ENCODE measurements around the gene F12. TPM values are rescaled to one million over a fixed set of nuclear protein-coding genes. Genes with fewer than 3 reads are reported as not detected.

The F12 gene
- total RNA-seq, 1 experiment from 2014 or later: 13.4 TPM

- Histone ChIP-seq H3K4me3 (ENCODE audit: low read depth in 2 of 2, low read length in 2 of 2) (no peak overlapping the region), H3K27me3 (ENCODE audit: control insufficient read depth, insufficient read depth, low read length) (no peaks in the 10 kb centered on the region), H3K4me1 (ENCODE audit: control insufficient read depth, insufficient read depth, low read length) (peaks cover 52% of the 10 kb centered on the region), H3K27ac (ENCODE audit: low read length) (no peak overlapping the region), H3K9me3 (ENCODE audit: control insufficient read depth, insufficient read depth, low read depth, low read length) (no peaks in the 10 kb centered on the region), H3K36me3 (ENCODE audit: control insufficient read depth, insufficient read depth, low read length) (no peaks in the 10 kb centered on the region; the same call in 1 of the 2 replicates)
- BruUV-seq (replicated peaks): no TSS peak
- in situ Hi-C loops (cut with HindIII; ENCODE audit: low pct_unique_long_range_greater_than_20kb, low sequenced_read_pairs) (no loop called here), intact Hi-C loops (cut with micrococcal nuclease; ENCODE audit: unreplicated experiment) (loop anchor here (10.0 kb wide), 1 partner anchor 136 kb away; the partner anchor contains the start of gene MXD3)
- ChIA-PET POLR2A (interaction anchor here (0.6 to 0.7 kb wide), 2 partner anchors 19 to 47 kb away, joined by 3 read pairs; partner anchors contain the start of gene PDLIM7), CTCF (no interaction called here)
- TF ChIP-seq REST (IDR thresholded peaks at IDR 0.05; ENCODE audit: insufficient read depth in 1 of 2, low read depth in 2 of 2, low read length in 1 of 2) (no peak), SIN3A (IDR thresholded peaks at IDR 0.05; ENCODE audit: borderline replicate concordance, insufficient read depth, low read depth, low read length) (no peak), POLR2AphosphoS5 (IDR thresholded peaks at IDR 0.05; ENCODE audit: low read depth, low read length) (no peak), CTCF (IDR thresholded peaks at IDR 0.05) (no peak), TCF7L2 (IDR thresholded peaks at IDR 0.05; ENCODE audit: low read depth, low read length) (no peak)
- ATAC-seq (no peak), DNase-seq (ENCODE audit: low read depth, low spot score) (no peak)
Measured at GRCh38 chr5:177450667-177451424, 41.5 kb upstream of the F12 start.

GRCh38 chr5:177449140-177450061, 40.0 kb upstream of the F12 start:
- no peaks in the 10 kb centered on the region; the same call in 1 of the 2 replicates for H3K36me3 ChIP-seq (ENCODE audit: control insufficient read depth, insufficient read depth, low read length)
- H3K27ac ChIP-seq (ENCODE audit: low read length): peak overlapping the region; percentile 83
- no peak for ATAC-seq
- no peaks in the 10 kb centered on the region for H3K27me3 ChIP-seq (ENCODE audit: control insufficient read depth, insufficient read depth, low read length)
- no peak for TF ChIP-seq REST (IDR thresholded peaks at IDR 0.05; ENCODE audit: insufficient read depth in 1 of 2, low read depth in 2 of 2, low read length in 1 of 2)
- peak; percentile 23; the same call in 1 of the 2 replicates for TF ChIP-seq POLR2AphosphoS5 (IDR thresholded peaks at IDR 0.05; ENCODE audit: low read depth, low read length)
- no peak for TF ChIP-seq CTCF (IDR thresholded peaks at IDR 0.05)
- TF ChIP-seq TCF7L2 (IDR thresholded peaks at IDR 0.05; ENCODE audit: low read depth, low read length): no peak
- no peak for TF ChIP-seq SIN3A (IDR thresholded peaks at IDR 0.05; ENCODE audit: borderline replicate concordance, insufficient read depth, low read depth, low read length)
- in situ Hi-C loops (cut with HindIII; ENCODE audit: low pct_unique_long_range_greater_than_20kb, low sequenced_read_pairs) (no loop called here), intact Hi-C loops (cut with micrococcal nuclease; ENCODE audit: unreplicated experiment) (loop anchor here (10.0 kb wide), 1 partner anchor 135 kb away; the partner anchor contains the start of gene MXD3)
- H3K9me3 ChIP-seq (ENCODE audit: control insufficient read depth, insufficient read depth, low read depth, low read length): no peaks in the 10 kb centered on the region
- BruUV-seq (replicated peaks): no TSS peak
- ChIA-PET CTCF (interaction anchor here (0.7 to 1.0 kb wide), 2 partner anchors 45 to 46 kb away, joined by 3 read pairs; no protein-coding TSS in a partner anchor), POLR2A (interaction anchor here (0.5 kb wide), 1 partner anchor 46 kb away, joined by 3 read pairs; no protein-coding TSS in a partner anchor)
- no peak overlapping the region for H3K4me3 ChIP-seq (ENCODE audit: low read depth in 2 of 2, low read length in 2 of 2)
- peaks cover 66% of the 10 kb centered on the region for H3K4me1 ChIP-seq (ENCODE audit: control insufficient read depth, insufficient read depth, low read length)
- no peak for DNase-seq (ENCODE audit: low read depth, low spot score)

Data from Panc1 (cell line).